Vagina (tissue), 2 donors: Measurements from ENCODE around the gene CELA3A. TPM values are rescaled to one million over a fixed set of nuclear protein-coding genes. Genes with fewer than 3 reads are reported as not detected.
"Not testable (repeated sequence)": the region's sequence is repeated elsewhere in the genome, so short reads cannot be mapped to it uniquely, and the experiment has no call there.

Experiments used
- DNase-seq, 2 donors: peaks; one replicate each; pipeline ENCODE4 v3.0.0-alpha.2; 2017; ENCODE audit errors: extremely low spot score in 2 of 2
- H3K27ac ChIP-seq: fragments of 200-600 bp; sonication (generic); one replicate; pipeline ENCODE4 v1.5.1; 2019
- H3K27me3 ChIP-seq: fragments of 200-600 bp; sonication (generic); one replicate; pipeline ENCODE4 v1.5.1; 2019
- H3K36me3 ChIP-seq, 2 donors: fragments of 200-600 bp; sonication (generic); one replicate each; pipeline ENCODE4 v1.5.1; 2017 to 2019
- H3K4me1 ChIP-seq: fragments of 200-600 bp; sonication (generic); one replicate; pipeline ENCODE4 v1.5.1; 2019
- H3K4me3 ChIP-seq, 2 donors: fragments of 200-600 bp; sonication (generic); 1 replicate in 1 of 2; 2 replicates in 1 of 2; pipeline ENCODE4 v1.5.1; 2016 to 2019
- H3K9me3 ChIP-seq: fragments of 200-600 bp; sonication (generic); one replicate; pipeline ENCODE4 v1.5.1; 2019
- POLR2A ChIP-seq, 2 donors: fragments of 450-650 bp; IDR thresholded peaks; one replicate each; pipeline ENCODE4 v1.6.1; 2017; ENCODE audit warnings: antibody characterized with exemption in 2 of 2, mild to moderate bottlenecking in 2 of 2, moderate library complexity in 2 of 2
- POLR2AphosphoS5 ChIP-seq, 2 donors: sonication (generic); formaldehyde crosslinking; IDR thresholded peaks; one replicate each; pipeline ENCODE4 v1.9.0; 2017; ENCODE audit warnings: antibody characterized with exemption in 2 of 2, mild to moderate bottlenecking in 2 of 2, low read depth in 1 of 2; ENCODE audit not compliant: insufficient read depth in 1 of 2
- intact Hi-C: fragments of 100-400 bp; cut with DNase I; formaldehyde crosslinking; loops from one replicate; pipeline ENCODE4 v1.15.1; 2023
- total RNA-seq: library from RNA; depleted of rRNA; stranded (reverse); fragments of >200 nt; gene quantifications from one replicate; pipeline ENCODE4 v1.2.3, GENCODE V29; 2016
- TF ChIP-seq, protein P1 (sequence below), 3 experiments: fragments of 450-650 bp in 2 of 3; fragments of 200-600 bp in 1 of 3; sonication (generic) in 1 of 3; IDR thresholded peaks; one replicate each; pipeline ENCODE4 v1.5.1; 2017 to 2019; ENCODE audit warnings: antibody characterized with exemption in 3 of 3, mild to moderate bottlenecking in 2 of 3, moderate library complexity in 2 of 3

Gene CELA3A
- total RNA-seq, 1 donor from 2014 or later, result not detected

DNA sequence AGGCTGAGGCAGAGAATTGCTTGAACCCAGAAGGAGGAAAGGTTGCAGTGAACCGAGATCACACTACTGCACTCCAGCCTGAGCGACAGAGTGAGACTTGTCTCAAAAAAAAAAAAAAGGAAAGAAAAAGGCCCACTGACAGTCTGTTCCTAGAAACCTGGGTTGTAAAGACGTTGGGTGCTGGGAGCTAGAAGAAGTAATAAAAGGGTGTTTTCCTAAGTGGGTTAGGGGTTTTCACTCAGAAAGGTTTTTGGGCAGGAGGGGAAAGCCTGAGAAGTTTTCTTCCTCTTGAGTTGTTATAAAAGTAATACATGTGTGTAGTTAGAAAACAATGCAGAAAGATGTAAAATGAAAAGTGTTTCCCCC lies 25.4 kb downstream of the CELA3A start:
- no peaks in the 10 kb centered on the region for H3K36me3 ChIP-seq
- intact Hi-C loops, result no loop called here
- H3K9me3 ChIP-seq, result no peaks in the 10 kb centered on the region
- TF ChIP-seq POLR2A (IDR thresholded peaks at IDR 0.05), result no peak
- TF ChIP-seq, protein P1, sequence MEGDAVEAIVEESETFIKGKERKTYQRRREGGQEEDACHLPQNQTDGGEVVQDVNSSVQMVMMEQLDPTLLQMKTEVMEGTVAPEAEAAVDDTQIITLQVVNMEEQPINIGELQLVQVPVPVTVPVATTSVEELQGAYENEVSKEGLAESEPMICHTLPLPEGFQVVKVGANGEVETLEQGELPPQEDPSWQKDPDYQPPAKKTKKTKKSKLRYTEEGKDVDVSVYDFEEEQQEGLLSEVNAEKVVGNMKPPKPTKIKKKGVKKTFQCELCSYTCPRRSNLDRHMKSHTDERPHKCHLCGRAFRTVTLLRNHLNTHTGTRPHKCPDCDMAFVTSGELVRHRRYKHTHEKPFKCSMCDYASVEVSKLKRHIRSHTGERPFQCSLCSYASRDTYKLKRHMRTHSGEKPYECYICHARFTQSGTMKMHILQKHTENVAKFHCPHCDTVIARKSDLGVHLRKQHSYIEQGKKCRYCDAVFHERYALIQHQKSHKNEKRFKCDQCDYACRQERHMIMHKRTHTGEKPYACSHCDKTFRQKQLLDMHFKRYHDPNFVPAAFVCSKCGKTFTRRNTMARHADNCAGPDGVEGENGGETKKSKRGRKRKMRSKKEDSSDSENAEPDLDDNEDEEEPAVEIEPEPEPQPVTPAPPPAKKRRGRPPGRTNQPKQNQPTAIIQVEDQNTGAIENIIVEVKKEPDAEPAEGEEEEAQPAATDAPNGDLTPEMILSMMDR (IDR thresholded peaks at IDR 0.05), result no peak
- no peak for TF ChIP-seq POLR2AphosphoS5 (IDR thresholded peaks at IDR 0.05; ENCODE audit: insufficient read depth in 1 of 2, low read depth in 1 of 2)
- H3K27ac ChIP-seq, result no peak overlapping the region
- no peak for DNase-seq
- peaks cover 17% of the 10 kb centered on the region for H3K4me1 ChIP-seq
- H3K27me3 ChIP-seq, result no peaks in the 10 kb centered on the region
- H3K4me3 ChIP-seq, result no peak overlapping the region

DNA sequence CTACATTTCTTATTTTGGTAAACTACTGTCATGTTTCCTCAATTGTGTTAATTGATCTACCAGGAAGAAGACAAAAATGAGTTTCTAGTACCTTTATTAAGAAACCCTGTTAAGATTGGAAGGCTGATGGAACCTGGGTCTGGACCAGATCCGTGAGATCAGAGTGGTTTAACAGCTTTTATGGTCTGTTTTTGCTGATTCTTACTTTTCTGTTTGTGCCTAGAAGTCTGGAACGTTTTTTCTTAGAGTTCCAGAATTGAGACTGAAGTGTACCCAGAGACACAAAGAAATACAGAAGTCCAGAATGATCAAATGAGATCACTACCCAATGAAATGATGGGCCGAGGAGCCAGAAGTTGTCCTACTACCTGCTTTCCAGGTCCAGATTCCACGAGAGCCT lies 28.6 kb downstream of the CELA3A start:
- Histone ChIP-seq H3K27ac (no peak overlapping the region), H3K27me3 (no peaks in the 10 kb centered on the region), H3K4me1 (peaks cover 9% of the 10 kb centered on the region), H3K9me3 (no peaks in the 10 kb centered on the region), H3K36me3 (no peaks in the 10 kb centered on the region), H3K4me3 (no peak overlapping the region)
- TF ChIP-seq POLR2AphosphoS5 (IDR thresholded peaks at IDR 0.05; ENCODE audit: insufficient read depth in 1 of 2, low read depth in 1 of 2) (no peak), POLR2A (IDR thresholded peaks at IDR 0.05) (no peak)
- TF ChIP-seq, protein P1 (IDR thresholded peaks at IDR 0.05), result no peak
- intact Hi-C loops, result no loop called here
- DNase-seq, result no peak

DNA sequence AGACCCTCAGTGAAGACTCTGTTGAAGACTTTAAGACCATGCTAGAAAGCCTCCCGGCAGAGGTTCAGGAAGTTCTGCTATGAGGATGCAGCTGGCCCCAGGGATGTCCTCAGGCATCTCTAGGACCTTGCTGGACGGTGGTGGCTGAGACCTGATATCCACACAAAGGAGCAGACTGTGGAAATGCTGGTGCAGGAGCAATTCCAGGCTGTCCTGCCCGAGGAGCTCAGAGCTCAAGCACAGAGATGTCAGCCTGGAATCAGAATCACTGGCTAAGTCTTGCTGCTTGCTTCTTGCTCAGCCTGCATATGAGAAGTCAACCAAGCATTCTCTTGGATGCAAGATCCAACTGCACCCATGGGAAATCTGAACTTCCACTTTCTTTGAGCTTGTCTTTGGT lies 29.0 kb downstream of the CELA3A start:
- Histone ChIP-seq H3K4me3 (no peak overlapping the region), H3K4me1 (peaks cover 9% of the 10 kb centered on the region), H3K27me3 (no peaks in the 10 kb centered on the region), H3K36me3 (no peaks in the 10 kb centered on the region), H3K9me3 (no peaks in the 10 kb centered on the region), H3K27ac (no peak overlapping the region)
- intact Hi-C loops, result no loop called here
- DNase-seq, result no peak
- no peak for TF ChIP-seq POLR2A (IDR thresholded peaks at IDR 0.05)
- TF ChIP-seq POLR2AphosphoS5 (IDR thresholded peaks at IDR 0.05; ENCODE audit: insufficient read depth in 1 of 2, low read depth in 1 of 2), result no peak
- TF ChIP-seq, protein P1 (IDR thresholded peaks at IDR 0.05), result no peak

DNA sequence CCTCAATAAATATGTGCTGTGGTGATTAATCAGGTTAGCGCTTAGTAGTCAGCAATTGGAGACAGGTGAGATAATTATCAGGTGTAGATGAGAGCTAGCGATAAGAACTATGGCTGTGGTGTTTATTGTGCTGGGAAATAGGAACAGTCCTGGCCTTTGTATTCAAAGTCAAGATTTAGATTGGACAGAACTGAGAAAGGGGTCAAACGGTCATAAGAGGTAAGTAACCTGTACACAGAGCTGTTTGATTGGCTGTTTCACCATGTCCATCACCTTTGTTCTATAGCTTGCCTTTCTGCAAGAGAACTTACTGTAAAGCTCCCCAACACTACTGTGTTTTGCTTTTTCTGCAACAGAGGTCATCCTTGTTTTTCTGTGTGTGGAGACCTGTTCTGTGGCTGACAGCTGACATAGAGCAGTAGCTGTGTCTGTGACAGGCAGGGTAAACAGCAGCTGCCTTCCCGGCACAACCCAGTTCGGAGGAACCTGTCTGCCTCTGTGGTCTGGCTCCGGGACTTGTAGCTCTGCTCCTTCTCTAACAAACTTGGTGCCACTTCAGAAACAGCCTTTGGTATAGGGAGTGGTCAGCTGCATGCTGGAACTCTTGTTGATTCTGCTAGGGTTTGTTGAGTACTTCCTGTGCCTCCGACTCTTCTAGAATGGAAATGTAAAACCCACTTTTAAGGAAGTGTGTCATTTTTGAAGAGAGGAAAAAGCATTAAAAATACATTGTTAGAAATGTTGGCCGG lies 29.9 kb downstream of the CELA3A start:
- TF ChIP-seq POLR2A (IDR thresholded peaks at IDR 0.05) (no peak), POLR2AphosphoS5 (IDR thresholded peaks at IDR 0.05; ENCODE audit: insufficient read depth in 1 of 2, low read depth in 1 of 2) (no peak)
- TF ChIP-seq, protein P1 (IDR thresholded peaks at IDR 0.05), result no peak
- no peak overlapping the region for H3K27ac ChIP-seq
- H3K4me3 ChIP-seq, result no peak overlapping the region
- no peak for DNase-seq
- H3K9me3 ChIP-seq, result no peaks in the 10 kb centered on the region
- H3K36me3 ChIP-seq, result no peaks in the 10 kb centered on the region
- peaks cover 4% of the 10 kb centered on the region for H3K4me1 ChIP-seq
- no peaks in the 10 kb centered on the region for H3K27me3 ChIP-seq
- intact Hi-C loops, result no loop called here

DNA sequence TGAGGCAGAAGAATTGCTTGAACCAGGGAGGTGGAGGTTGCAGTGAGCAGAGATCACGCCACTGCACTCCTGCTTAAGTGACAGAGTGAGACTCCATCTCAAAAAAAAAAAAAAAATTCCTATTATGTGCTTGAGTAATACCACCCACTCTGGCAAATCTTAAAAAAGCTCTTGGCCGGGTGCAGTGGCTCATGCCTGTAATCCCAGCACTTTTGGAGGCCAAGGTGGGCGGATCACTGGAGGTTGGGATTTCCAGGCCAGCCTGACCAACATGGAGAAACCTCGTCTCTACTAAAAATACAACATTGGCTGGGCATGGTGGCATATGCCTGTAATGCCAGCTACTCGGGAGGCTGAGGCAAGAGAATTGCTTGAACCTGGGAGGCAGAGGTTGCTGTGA lies 33.4 kb downstream of the CELA3A start:
- H3K4me1 ChIP-seq, H3K27ac ChIP-seq, H3K9me3 ChIP-seq, DNase-seq, H3K4me3 ChIP-seq, H3K27me3 ChIP-seq, H3K36me3 ChIP-seq, intact Hi-C loops: not testable (repeated sequence)
